ENCODE data around the gene RNF157. TPM values are rescaled to one million over a fixed set of nuclear protein-coding genes. Genes with fewer than 3 reads are reported as not detected.
A peak's percentile ranks its signal among the peaks of the same experiment; 100 is the strongest.

RNF157 gene
- total and polyA plus RNA-seq, 2 of the 13 experiments (the other 11 are each of a cell fraction or from before 2014, with no cell fraction given) = 0.44 to 1.5 TPM

DNA sequence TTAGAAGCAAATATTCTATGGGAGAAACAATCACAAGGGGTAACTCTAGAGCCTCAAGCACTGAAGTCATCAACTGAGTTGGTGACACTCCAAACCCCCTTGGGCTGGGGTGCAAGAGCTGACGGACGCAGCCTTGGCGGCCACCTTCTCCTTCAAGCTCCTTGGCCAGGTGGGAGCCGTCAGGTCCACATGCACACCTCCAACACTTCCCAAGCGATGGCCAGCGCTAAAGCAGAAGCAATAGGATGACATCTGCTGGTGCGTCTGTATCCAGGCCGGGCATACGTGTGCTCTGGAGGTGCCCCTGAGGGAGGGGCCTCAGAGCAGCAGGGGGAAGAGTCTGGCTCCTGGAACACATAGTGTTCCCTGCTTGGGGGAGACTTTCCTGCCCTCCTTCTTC, 87.1 kb downstream of the RNF157 start:
- FAIRE-seq (no peak), DNase-seq (ENCODE audit: low spot score) (no peak), ATAC-seq (peak; percentile 45)
- Histone ChIP-seq H3K27ac (ENCODE audit: extremely low read length, insufficient read depth, low read length) (no peak overlapping the region), H3K27me3 (ENCODE audit: control insufficient read depth in 1 of 2, insufficient read depth in 2 of 2, low read length in 2 of 2) (peaks cover 0 to 17% of the 10 kb centered on the region in 2 experiments; a peak in 3 of 5 replicates), H3K4me3 (replicated peaks in 1 of 3; ENCODE audit: insufficient read depth in 1 of 3, low read depth in 2 of 3, low read length in 3 of 3) (no peak overlapping the region), H3K4me2 (ENCODE audit: low read depth, low read length) (no peak overlapping the region; the same call in 1 of the 2 replicates), H3K4me1 (ENCODE audit: insufficient read depth, low read length) (peaks cover 11% of the 10 kb centered on the region), H3K9ac (ENCODE audit: insufficient read depth, low read depth, low read length) (no peak overlapping the region), H3K79me2 (ENCODE audit: insufficient read depth, low read length) (no peaks in the 10 kb centered on the region), H4K20me1 (ENCODE audit: insufficient read depth, low read length) (no peaks in the 10 kb centered on the region), H3K9me3 (ENCODE audit: low read length) (no peaks in the 10 kb centered on the region), H2AFZ (ENCODE audit: low read length) (no peak overlapping the region), H3K36me3 (replicated peaks in 1 of 2; ENCODE audit: control insufficient read depth in 1 of 2, insufficient read depth in 2 of 2, low read length in 2 of 2) (no peaks in the 10 kb centered on the region)
- intact Hi-C loops (cut with micrococcal nuclease; ENCODE audit: unreplicated experiment) = loop anchor here (1.0 kb wide), 1 partner anchor 32 kb away; no protein-coding TSS in a partner anchor
- ChIA-PET CTCF (ENCODE audit: low intra/inter-chr PET ratio, low total read pairs) (interaction anchor here (1.2 to 4.1 kb wide), 3 partner anchors 28 to 126 kb away, joined by 4 to 20 read pairs (median 11); no protein-coding TSS in a partner anchor), POLR2A (interaction anchor here (0.8 kb wide), 1 partner anchor 20 kb away, joined by 3 read pairs; no protein-coding TSS in a partner anchor)
- WGBS (ENCODE audit: low lambda C conversion rate) = 62% methylated on average over 9 of the region's 9 CpGs
- BruUV-seq (replicated peaks) = no TSS peak
- in situ Hi-C loops (cut with HindIII; ENCODE audit: extremely low pct_ligation_motif_present, low pct_unique_long_range_greater_than_20kb) = no loop called here
- TF ChIP-seq, protein P1, sequence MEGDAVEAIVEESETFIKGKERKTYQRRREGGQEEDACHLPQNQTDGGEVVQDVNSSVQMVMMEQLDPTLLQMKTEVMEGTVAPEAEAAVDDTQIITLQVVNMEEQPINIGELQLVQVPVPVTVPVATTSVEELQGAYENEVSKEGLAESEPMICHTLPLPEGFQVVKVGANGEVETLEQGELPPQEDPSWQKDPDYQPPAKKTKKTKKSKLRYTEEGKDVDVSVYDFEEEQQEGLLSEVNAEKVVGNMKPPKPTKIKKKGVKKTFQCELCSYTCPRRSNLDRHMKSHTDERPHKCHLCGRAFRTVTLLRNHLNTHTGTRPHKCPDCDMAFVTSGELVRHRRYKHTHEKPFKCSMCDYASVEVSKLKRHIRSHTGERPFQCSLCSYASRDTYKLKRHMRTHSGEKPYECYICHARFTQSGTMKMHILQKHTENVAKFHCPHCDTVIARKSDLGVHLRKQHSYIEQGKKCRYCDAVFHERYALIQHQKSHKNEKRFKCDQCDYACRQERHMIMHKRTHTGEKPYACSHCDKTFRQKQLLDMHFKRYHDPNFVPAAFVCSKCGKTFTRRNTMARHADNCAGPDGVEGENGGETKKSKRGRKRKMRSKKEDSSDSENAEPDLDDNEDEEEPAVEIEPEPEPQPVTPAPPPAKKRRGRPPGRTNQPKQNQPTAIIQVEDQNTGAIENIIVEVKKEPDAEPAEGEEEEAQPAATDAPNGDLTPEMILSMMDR (CRISPR knock-in tag; IDR thresholded peaks at IDR 0.05) = peak; percentile 48
- TF ChIP-seq, protein P2, sequence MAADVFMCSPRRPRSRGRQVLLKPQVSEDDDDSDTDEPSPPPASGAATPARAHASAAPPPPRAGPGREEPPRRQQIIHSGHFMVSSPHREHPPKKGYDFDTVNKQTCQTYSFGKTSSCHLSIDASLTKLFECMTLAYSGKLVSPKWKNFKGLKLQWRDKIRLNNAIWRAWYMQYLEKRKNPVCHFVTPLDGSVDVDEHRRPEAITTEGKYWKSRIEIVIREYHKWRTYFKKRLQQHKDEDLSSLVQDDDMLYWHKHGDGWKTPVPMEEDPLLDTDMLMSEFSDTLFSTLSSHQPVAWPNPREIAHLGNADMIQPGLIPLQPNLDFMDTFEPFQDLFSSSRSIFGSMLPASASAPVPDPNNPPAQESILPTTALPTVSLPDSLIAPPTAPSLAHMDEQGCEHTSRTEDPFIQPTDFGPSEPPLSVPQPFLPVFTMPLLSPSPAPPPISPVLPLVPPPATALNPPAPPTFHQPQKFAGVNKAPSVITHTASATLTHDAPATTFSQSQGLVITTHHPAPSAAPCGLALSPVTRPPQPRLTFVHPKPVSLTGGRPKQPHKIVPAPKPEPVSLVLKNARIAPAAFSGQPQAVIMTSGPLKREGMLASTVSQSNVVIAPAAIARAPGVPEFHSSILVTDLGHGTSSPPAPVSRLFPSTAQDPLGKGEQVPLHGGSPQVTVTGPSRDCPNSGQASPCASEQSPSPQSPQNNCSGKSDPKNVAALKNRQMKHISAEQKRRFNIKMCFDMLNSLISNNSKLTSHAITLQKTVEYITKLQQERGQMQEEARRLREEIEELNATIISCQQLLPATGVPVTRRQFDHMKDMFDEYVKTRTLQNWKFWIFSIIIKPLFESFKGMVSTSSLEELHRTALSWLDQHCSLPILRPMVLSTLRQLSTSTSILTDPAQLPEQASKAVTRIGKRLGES (CRISPR knock-in tag; IDR thresholded peaks at IDR 0.05; ENCODE audit: borderline replicate concordance) = no peak
- TF ChIP-seq ZNF431 (CRISPR knock-in tag; IDR thresholded peaks at IDR 0.05; ENCODE audit: borderline replicate concordance, low read depth) (no peak), HNF4G (IDR thresholded peaks at IDR 0.05; ENCODE audit: borderline replicate concordance, low read depth, low read length) (no peak), HNF4G (CRISPR knock-in tag; IDR thresholded peaks at IDR 0.05; ENCODE audit: borderline replicate concordance, low read depth) (no peak), ZNF75D (CRISPR knock-in tag; IDR thresholded peaks at IDR 0.05; ENCODE audit: borderline replicate concordance) (no peak)
- TF ChIP-seq, protein P3, sequence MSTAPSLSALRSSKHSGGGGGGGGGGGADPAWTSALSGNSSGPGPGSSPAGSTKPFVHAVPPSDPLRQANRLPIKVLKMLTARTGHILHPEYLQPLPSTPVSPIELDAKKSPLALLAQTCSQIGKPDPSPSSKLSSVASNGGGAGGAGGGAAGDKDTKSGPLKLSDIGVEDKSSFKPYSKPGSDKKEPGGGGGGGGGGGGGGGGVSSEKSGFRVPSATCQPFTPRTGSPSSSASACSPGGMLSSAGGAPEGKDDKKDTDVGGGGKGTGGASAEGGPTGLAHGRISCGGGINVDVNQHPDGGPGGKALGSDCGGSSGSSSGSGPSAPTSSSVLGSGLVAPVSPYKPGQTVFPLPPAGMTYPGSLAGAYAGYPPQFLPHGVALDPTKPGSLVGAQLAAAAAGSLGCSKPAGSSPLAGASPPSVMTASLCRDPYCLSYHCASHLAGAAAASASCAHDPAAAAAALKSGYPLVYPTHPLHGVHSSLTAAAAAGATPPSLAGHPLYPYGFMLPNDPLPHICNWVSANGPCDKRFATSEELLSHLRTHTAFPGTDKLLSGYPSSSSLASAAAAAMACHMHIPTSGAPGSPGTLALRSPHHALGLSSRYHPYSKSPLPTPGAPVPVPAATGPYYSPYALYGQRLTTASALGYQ (CRISPR knock-in tag; IDR thresholded peaks at IDR 0.05) = no peak
- TF ChIP-seq, protein P4, sequence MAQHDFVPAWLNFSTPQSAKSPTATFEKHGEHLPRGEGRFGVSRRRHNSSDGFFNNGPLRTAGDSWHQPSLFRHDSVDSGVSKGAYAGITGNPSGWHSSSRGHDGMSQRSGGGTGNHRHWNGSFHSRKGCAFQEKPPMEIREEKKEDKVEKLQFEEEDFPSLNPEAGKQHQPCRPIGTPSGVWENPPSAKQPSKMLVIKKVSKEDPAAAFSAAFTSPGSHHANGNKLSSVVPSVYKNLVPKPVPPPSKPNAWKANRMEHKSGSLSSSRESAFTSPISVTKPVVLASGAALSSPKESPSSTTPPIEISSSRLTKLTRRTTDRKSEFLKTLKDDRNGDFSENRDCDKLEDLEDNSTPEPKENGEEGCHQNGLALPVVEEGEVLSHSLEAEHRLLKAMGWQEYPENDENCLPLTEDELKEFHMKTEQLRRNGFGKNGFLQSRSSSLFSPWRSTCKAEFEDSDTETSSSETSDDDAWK (CRISPR knock-in tag; IDR thresholded peaks at IDR 0.05) = no peak
- TF ChIP-seq, protein P5, sequence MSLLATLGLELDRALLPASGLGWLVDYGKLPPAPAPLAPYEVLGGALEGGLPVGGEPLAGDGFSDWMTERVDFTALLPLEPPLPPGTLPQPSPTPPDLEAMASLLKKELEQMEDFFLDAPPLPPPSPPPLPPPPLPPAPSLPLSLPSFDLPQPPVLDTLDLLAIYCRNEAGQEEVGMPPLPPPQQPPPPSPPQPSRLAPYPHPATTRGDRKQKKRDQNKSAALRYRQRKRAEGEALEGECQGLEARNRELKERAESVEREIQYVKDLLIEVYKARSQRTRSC (CRISPR knock-in tag; IDR thresholded peaks at IDR 0.05; ENCODE audit: low read depth) = no peak
- TF ChIP-seq, protein P6, sequence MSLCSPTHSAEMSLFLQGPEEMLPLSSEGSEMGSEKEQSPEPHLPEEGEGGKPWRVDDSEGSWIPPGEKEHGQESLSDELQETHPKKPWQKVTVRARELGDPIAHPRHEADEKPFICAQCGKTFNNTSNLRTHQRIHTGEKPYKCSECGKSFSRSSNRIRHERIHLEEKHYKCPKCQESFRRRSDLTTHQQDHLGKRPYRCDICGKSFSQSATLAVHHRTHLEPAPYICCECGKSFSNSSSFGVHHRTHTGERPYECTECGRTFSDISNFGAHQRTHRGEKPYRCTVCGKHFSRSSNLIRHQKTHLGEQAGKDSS (CRISPR knock-in tag; IDR thresholded peaks at IDR 0.05; ENCODE audit: borderline replicate concordance, low read depth) = 0 out of 2 replicates have a peak, but pooled peaks have one; percentile 8
